HG03064 (cell line): ENCODE measurements around the gene RNF4.
"Not testable (repeated sequence)": the region's sequence is repeated elsewhere in the genome, so short reads cannot be mapped to it uniquely, and the experiment has no call there.

Source experiments
- ATAC-seq: cut with Tn5 transposase; IDR thresholded peaks from one replicate; pipeline ENCODE4 v1.9.1; 2021; ENCODE audit warnings: low read depth; ENCODE audit not compliant: unreplicated experiment

The RNF4 gene

GRCh38 chr4:2485956-2486355 lies 17.1 kb downstream of the RNF4 start:
- no peak for ATAC-seq

DNA sequence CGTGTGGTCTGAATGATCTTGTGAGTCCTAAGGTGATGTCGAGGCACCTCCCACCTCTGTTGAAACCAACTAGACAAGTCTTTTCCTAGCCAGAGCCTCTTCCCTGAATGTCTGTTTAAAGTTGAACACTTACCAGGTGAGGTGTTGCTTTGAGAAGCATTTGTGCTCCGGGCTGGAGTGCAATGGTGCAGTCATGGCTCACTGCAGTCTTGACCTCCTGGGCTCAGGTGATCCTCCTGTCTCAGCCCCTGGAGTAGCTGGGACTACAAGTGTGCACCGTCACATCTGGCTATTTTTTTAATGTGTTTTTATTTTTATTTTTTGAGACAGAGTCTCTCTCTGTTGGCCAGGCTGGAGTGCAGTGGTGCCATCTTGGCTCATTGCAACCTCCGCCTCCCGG lies 18.1 kb downstream of the RNF4 start:
- ATAC-seq = no peak

- ATAC-seq = no peak
Observed at GRCh38 chr4:2487632-2488031, 18.7 kb downstream of the RNF4 start.

DNA sequence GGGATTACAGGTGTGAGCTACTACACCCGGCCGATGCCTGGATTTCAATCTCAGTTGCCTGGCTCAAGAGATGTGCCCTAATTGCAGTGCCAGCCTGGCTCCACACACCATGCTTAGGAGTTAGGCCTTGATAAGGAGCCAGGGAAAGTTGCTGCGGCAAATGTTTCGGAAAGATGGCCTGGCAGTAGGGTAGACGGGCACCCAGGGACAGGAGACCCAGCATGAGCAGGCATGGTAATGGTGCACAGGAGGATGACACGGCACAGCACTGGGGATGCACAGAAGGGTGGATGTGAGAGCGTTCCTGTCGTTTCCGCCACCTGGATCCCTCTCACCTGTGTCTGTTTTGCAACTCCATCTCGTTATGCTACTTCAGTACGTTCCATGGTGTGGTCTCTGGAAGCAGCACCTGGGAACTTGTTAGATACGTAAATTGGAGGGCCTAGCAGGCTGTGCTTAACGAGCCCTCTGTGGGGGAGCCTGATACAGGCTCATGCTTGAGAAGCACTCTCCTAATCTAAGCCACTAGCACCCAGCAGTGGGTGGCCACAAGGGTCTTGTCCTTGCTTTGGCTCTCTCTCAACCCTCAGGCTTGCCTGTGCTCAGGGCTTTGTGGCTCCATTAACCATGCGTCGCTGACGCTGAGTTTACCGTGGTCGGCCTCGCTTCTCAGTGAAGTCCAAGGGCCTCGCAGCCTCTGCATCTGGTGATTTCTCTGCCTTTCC lies 20.3 kb downstream of the RNF4 start:
- no peak for ATAC-seq

DNA sequence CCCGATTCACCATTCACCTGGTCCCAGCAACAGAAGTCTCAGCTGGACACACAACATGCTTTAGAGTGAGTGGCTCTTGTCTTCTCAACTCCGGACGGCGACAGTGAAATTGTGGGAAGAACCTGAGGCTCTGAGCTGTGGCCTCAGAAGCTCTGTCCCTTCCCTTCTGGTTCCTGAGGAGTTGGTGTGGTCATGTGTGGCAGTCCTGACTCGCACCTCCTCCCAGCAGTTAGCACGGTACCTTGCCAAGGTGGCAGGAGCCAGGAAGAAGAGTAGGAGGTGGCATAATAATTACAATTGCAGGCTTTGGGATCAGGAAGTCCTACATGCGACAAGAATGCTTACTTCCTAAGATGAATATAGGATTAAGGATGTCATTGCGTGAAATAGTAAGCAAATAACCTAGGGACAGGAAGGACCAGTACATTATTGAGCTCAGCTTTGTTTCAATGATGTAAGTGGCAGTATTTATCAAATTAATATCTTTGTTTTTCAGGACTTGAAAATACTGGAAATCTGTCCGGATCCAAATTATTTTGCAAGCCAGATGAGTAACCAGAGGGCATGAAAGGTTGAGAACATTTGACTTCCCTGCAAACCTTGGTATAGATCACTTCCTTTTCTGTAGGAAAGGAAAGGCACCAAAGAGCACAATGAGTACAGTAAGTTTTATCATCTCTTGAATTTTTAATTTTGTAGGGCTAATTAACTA lies 21.1 kb downstream of the RNF4 start:
- no peak for ATAC-seq

GRCh38 chr4:2492970-2493369 lies 24.1 kb downstream of the RNF4 start:
- ATAC-seq = no peak

GRCh38 chr4:2494992-2495391 lies 26.1 kb downstream of the RNF4 start:
- ATAC-seq = no peak

- ATAC-seq = no peak
Observed at GRCh38 chr4:2497324-2497723, 28.4 kb downstream of the RNF4 start.

DNA sequence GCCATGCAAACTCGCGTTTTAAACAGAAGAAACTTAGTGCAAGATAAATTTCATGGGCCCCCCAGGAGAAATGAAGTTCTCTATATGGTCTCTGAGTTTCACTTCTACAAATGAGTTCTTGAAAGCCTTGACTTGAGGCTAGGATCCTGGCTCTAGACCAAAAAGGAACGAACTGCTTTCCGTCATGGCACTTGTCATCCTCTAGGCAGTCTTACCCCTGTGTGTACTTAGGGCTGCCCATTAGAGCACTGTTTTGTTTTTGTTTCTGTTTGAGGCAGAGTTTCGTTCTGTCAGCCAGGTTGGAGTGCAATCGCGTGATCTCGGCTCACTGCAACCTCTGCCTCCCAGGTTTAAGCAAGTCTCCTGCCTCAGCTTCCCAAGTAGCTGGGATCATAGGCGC lies 29.0 kb downstream of the RNF4 start:
- peak; percentile 88 for ATAC-seq

DNA sequence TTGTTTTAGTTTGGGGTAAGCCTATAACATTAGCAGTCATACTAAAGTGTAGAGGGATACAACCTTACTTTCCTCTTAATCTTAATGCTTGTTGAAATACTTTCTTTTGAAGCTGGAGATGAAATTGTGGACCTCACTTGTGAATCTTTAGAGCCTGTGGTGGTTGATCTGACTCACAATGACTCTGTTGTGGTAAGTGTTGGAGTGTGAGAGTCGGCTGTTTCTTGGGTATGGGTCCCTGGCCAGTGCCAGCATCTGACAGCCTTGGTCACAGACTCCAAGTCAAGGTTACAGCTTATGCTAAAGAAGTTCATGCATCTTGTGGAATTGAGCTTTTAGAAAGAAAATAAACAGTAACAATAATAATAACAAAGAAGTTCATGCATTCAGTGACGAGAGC lies 31.6 kb downstream of the RNF4 start:
- no peak for ATAC-seq

DNA sequence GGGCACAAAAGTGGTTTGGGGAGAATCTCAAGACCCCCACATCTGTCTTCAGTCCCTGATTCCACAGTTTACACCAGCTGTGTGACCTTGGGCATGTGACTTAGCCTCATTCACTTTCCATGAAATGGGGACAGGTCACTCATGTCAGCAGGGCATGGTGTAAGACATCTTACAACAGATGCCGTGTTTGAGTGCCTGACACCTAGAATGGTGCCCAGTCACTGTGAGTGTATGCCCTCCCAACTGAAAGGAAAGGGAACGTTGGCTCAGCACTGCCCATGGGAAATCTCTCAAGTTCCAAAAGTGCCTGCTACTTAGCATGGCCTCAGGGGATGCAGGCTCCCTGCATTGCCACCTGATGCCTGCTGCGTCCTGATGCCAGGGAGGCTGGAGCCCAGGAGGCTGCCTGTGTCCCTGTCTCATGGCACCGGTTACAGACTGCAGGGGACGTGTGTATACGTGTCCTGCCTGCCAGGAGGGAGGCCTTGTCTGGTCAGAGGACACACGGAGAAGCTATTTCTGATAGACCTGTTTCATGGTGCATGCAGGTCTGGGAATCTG lies 32.2 kb downstream of the RNF4 start:
- no peak for ATAC-seq

GRCh38 chr4:2503809-2504208 lies 34.9 kb downstream of the RNF4 start:
- ATAC-seq = no peak

DNA sequence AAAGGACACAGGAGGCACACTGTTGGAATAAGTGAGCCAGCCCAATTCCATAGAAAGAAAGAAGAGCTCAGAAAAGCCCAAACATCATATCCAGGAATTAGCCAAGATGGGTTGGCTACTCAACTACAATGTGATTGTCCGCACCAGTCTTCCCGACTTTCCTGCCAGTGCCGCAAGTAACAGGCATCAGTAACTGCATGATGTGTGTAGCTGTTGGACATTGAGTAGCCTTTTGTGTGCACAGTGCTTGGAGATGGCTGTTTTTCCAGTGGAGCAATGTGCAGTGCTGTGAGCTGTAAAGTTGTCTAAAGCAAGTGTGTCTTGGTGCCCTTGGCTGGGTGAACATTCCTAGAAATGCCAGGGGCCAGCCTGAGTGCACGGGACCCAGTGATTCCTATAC lies 38.4 kb downstream of the RNF4 start:
- no peak for ATAC-seq

DNA sequence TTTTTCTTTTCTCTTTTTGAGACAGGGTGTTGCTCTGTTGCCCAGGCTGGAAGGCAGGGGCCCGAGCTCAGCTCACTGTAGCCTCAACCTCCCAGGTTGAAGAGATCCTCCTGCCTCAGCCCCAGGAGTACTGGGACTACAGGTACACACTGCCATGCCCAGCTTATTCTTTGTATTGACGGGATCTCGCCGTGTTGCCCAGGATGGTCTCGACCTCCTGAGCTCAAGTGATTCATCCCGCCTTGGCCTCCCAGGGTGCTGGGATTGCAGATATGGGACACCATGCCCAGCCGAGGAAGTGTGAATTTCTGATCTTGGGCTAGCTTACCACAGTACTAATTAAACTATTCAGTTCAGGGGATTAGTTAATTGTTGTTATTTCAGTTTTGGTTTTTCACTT lies 38.9 kb downstream of the RNF4 start:
- ATAC-seq = no peak

- no peak for ATAC-seq
Observed at GRCh38 chr4:2510351-2511259, 41.7 kb downstream of the RNF4 start.

DNA sequence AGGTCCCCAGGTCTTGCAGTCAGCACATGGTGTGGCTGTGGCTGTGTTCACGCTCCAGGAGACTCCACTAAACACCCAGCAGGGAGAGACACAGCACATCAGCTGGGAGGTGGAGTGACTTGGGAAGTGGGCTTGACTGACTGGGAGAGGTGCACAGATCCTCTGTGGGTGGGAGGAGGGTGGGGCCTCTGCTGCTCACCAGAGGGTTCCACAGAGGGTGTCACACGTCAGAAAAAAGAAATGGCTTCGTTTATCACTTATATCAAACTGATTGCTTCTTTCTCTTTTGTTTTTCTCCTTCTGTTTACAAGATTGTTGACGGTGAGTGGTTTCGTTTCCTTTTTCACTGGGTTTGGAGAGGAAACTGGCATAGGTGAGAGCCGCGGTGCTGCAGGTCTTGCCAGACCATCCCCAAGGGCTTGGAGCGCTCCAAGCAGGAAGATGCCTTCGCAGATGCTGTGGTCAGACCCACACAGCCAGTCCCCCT lies 42.8 kb downstream of the RNF4 start:
- no peak for ATAC-seq

DNA sequence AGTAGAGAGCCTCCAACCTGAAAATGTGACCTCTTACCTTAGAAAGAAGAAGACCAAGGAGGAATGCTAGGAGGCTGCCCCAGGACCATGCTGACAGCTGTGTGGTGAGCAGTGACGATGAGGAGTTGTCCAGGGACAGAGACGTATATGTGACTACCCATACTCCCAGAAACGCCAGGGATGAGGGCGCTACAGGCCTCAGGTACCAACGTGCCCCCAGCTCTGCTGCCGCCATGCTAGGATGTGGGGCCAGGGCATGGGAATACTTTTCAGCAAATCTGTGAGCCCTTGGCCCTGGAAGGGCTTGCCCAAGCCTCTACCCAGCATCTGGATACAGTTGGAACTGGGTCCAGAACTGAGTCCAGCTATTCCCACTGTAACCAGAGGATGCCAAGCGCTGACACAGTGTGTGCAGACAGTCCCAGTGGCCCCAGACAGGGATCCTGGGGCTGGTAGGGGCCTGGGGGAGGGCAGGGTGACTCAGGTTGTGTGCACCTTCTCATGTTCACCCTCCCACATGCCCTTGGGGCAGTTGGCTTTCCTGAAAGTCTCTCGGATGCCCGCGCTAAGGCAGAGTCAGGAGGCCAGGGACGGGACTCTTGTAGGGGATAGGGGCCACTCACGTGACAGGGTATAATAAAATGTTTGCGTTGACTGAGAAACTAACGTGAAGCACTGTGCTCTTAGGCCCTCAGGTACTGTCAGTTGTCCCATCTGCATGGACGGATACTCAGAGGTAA lies 43.7 kb downstream of the RNF4 start:
- ATAC-seq = no peak

DNA sequence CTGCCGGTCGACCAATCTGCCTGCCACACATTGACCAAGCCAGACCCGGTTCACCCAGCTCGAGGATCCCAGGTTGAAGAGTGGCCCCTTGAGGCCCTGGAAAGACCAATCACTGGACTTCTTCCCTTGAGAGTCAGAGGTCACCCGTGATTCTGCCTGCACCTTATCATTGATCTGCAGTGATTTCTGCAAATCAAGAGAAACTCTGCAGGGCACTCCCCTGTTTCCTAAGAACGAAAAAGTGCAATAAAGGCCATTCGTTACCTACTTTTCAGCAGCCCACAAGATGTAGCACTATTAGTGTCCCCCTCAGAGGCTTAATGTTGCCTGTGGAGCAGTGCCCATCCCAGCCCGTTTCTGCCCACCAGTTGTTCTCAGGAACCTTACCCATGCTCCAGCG lies 45.3 kb downstream of the RNF4 start:
- ATAC-seq = not testable (repeated sequence)

DNA sequence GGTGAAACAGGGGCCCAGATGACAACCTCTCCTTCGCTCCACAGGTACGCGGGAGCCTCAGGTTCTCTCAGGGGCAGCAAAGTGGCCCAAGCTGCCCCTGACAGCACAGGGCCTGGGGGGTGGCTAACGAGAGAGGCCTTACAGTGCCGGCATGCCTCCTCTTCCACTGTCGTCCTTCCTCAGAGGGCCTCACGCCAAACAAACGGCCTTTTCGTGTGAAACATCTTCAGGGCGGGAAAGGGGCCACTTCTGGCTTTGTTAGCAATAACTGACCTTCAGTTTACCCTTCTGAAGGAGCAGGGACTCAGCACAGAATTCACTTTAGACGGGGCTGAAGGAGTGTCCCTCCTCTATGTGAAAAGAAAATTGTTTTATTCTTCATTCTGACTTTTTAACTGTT lies 46.0 kb downstream of the RNF4 start:
- not testable (repeated sequence) for ATAC-seq
